Fibroblast of skin of right quadriceps (primary cell): ENCODE measurements around the gene ABHD8.

Experiments
- DNase-seq: peaks from one replicate; pipeline ENCODE4 v3.0.0-alpha.2; 2013

Gene ABHD8

DNA sequence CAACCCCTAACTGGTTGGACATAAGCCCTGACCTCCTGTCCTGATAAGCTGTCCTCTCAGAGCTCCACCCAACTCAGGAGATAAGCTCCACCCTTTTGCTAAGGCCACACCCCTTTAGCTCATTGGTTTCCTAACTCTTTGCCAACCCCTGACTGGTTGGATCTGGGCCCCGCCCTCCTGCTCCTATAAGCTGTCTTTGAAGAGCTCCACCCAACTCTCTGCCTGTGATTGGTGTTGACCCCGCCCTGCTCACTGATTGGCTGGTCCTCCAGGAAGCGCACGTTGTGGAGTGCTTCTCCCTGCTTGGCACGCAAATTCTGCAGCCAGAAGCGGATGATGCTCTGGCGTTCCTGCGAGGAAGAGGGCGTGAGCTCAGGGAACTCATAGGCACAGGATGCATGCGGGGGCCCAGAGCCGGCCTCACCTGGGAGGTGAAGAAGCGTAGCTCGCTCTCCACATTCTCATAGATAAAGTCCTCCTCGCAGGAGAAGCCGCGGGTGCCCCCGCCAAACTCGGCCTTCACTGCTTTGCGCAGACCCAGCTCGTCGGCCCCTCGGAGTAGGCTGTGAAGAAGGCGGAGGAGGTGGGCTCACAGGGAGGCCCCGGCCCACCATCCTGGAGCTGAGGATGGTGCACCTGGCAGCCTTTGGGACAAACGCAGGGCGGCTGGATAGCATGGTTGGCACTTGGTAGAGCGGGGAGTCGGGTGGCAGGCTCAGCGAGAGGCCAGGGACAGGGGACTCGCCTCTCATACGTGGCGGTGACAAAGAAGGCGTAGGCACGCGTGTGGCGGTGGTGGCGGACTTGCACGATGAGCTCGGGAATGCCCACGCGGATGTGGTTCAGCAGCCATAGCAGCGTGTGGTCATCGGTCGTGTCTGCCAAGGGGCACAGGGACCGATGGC, 29.7 kb upstream of the ABHD8 start:
- DNase-seq: peak; percentile 55

DNA sequence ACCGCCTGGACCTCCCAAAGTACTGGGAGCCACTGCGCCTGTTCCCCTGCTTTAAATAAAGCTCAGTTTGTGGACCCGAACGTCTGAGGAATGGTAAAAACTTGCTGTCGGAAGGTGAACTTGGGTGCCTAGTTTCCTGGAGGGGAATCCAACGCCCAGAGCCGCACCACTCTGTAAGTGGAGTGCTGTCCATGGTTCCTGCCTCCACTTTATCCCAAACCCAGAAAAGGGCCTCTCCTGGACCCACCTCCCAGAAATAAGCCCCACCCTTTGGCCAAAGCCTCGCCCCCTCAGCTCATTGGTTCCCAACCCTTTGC, 29.1 kb upstream of the ABHD8 start:
- DNase-seq: no peak

DNA sequence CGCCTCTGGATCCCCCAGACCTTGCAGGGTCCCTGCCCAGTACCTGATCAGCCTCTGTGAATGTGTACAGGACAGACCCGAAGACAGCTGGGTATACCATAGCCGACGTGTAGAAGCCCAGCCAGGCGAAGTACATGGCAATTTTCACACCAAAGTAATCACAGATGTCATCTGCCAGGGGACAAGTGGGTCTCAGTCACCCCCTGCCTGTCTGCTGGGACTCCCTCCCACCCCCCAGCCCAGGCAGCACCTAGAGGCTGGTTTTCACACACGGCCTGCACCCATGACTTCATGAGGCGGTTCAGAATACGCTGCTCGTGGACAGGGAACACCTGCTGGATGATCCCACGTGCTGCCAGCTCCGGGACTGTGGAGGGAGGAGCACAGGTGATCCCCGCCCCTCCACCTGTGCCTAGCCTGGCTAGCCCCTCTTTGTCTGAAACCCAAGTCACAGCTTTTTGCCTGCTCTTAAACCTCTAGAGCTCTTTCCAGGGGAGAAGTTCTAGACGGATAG, 27.9 kb upstream of the ABHD8 start:
- DNase-seq: no peak

DNA sequence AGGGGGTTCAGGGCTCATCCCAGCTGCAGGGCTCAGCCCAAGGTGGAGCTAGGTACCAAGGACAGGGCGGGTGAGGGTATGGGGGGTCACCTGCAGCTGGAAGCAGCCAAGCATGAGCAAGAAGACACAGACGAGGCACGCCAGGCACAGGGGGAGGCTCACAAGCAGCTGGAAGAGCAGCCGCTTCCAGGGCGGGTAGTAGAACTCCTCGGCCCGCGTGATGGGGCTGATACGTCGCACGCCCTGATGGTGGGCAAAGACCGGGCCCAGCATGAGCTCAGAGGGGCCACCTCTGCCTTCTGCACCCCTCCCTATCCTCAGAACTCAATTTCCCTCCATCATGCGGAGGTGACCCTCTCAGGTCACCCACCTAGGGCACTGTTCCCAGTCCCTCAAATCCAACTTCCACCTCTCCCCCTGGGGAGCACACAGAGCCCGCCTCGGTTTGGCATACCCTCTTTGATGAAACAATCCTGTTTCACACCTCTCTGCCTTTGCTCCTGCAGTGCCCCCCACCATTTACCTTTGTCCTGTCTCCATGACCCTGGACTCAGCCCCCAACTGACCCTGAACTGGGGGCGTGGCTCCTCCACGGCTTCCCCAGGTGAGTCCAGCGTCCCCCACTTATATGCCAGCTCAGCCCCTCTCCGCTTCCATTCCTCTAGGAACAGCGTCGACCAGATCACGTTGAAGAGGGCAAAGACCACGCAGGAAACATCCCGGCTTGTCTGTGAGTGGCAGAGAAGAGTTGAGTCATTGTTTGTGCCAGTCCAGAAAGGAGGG, 27.2 kb upstream of the ABHD8 start:
- no peak for DNase-seq

DNA sequence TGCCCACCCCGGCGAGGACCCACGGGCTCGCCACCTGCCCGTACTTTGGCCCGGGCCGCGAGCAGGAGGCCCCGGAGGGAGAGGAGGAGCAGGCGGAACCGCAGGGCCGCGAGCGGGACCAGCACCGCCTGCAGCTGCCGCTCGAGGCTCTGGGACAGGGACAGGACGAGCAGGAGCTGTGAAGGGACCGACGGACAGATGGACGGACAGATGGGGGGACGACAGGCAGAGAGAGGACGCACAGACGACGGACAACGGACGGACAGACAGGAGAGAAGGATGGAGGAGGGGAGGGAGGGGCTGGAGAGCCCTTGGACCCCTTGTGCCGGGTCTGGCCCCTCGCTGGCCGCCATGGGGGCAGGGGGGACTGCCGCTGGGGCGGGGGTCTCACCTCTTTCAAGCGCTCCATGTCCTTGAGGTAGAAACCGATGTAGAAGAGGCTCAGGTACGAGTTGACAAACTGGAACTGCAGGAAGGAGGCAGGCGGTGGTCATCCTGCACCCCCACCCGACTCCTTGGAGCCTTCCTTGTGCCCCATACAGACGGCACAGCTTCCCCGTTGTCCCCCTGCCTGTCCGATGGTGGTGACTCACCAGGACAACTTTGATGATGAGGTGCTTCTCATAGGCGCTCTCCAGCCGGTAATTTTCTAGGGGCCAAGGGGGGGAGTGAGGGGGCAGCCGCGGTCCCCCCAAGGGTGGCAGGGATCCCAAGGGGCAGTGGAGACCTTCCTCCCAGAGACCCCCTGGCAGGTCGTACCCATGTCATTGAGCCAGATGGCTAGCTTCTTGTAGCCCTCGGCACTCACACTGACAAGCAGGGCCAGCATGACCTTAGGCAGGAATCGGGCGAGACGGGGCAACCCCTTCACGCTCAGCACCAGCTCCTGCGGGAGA, 26.4 kb upstream of the ABHD8 start:
- no peak for DNase-seq

DNA sequence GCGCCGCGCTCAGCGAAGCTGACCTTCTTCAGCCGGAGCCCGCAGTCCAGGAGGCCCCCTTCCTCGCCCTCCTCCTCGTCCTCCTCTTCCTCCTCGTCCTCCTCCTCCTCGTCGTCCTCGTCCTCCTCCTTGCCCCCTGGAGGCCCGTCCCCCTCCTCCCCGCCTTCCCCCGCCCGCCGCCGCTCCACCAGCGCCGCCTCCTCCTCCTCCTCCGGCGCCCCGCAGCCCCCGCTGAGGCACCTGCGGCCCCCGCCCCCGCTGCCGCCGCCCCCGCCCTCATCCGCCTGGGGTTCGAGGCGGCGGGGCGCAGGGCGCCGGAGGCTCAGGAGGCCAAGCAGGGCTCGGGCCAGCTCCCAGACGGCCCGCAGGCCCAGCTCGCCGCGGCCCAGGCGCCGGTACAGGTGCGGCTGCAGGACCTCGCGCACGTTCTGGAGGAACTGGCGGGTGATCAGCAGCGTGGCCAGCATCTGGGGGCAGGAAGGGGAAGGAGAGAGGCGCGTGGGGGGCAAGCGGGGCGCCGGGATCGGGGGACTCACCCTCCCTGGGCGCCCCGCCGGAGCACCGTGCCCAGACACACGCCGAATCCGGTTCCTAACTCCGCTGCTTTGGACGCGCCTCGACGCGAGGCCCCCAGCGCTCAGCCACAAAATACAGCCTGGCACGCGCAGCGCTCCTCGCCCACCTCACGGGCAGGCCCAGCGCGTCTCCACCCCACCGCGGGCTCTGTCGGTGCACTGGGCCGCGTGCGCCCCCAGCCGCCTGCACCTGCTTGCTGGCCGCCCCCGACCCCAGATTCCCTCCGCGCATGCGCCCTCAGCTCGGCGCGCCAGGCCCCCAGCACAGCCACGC, 25.5 kb upstream of the ABHD8 start:
- no peak for DNase-seq

DNA sequence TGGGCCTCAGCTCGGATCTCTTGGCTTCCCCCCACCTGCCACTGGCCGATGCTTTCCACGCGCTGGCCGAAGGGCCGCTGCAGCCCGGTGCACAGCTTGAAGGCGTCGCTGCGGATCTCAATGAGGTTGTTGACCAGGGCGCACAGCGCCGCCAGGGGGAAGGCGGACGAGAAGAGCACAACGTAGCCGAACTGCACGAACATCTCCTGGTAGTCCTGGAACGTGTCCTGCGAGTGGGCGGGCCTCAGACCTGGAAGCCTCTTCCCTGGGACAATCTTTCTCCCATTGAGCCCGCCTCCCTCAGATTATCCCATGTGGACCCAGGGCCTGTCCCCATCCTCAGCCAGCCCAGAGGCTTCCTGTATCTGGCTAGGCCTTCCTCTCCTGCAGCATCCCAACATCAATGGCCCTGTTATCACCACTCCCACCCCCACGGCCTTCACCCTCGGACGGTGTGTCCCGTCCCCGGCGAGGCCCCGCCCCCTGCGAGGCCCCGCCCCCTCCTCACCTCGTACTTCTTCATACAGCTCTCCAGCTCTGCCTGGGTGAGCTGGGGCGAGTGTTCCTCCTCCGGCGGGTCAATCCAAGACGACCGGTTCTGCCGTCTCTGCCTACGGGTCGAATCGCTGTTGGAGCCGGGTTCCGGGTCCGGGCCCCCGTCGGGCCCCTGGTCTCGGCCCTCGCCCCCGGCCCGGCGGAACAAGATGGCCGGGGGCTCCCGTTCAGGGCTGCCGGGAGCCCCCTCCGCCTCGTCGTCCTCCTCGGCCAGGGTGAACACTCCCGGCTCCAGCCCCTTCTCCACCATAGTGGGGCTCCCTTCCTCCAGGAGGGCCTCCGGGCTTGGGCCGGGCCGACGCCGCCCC, 24.7 kb upstream of the ABHD8 start:
- no peak for DNase-seq

DNA sequence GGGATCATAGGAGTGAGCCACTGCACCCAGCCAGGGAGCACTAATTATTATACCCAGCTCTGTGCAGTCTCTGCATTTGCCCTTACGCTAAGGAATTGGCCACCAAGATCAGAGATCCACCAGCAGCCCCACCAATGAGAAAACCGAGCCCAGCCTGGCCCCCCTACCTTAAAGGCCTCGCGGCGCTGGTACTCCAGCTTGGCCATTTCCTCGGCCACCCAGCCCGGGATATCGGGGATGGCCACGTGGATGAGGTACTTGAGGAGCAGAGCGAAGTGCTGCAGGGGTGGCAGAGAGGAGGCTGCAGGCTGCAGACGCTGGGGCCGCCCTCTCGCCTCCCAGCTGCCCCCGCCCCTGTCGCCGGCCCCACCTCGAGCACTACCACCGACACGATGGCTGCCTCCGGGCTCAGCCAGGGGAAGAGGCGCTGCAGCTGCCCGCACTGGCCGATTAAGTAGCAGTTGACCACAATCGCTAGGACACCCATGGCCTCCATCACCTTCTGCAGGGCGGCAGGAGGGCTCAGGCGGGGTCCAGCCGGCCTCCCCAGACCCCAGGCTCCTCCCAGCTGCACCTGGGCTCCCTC, 23.9 kb upstream of the ABHD8 start:
- DNase-seq: no peak

DNA sequence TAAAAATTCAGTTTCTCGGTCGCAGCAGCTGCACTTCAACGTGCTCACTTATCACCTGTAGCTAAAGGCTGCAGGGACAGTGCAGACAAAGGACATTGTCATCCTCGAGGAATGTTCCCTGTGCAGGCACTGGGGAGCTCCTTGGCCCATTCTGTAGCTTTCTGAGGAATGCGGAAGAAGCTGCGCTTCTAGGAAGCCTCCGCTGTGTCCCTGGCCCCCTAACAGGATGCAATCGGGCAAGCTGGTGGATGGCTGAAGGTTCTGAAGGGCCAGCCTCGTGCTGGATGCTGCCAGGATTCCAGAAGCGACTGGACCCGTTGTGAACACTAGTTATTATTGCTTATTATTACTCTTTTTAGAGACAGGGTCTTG, 23.4 kb upstream of the ABHD8 start:
- DNase-seq: no peak

DNA sequence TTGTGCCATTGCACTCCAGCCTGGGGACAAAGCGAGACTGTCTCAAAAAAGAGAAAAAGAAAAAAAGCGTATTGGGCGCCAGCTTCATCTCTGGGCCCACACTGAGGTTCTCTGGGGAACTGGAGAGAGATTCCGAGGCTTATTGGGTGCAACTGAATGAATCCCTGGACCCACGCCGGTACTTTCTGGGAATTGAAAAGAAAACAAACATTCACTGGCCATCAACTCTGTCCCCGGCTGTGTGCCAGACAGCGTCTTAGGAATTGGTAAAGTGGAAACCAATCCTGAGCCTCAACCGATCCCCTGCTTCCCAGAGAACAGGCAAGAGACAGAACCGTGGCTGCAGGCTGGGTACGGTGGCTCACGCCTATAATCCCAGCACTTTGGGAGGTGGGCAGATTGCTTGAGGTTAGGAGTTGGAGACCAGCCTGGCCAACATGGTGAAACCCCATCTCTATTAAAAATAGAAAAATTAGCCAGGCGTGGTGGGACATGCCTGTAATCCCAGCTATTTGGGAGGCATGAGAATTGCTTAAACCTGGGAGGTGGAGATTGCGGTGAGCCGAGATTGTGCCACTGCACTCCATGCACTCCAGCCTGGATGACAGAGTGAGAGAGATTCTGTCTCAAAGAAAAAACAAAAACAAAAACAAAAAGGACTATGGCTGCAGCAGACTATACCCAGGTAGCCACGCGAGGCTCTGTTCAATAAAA, 22.8 kb upstream of the ABHD8 start:
- DNase-seq: no peak

DNA sequence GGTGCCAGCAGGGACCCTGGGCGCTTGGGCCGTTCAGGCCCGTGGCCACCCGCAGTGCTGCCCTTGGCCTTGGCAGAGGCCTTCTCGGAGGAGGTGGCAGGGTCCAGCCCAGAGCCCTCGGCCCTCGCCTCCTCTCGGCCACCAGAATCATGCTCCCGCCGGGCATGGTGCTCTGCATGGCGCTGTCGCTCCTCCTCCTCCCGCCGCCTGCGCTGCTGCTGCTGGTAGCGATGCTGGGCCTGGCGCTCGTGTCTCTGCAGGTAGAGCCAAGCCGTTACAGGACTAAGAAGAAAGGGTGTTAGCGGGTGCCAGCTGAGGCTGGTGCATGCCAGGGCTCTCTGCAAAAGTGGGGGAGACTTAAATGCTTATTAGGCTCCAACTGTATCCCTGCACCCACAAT, 21.9 kb upstream of the ABHD8 start:
- DNase-seq: no peak

DNA sequence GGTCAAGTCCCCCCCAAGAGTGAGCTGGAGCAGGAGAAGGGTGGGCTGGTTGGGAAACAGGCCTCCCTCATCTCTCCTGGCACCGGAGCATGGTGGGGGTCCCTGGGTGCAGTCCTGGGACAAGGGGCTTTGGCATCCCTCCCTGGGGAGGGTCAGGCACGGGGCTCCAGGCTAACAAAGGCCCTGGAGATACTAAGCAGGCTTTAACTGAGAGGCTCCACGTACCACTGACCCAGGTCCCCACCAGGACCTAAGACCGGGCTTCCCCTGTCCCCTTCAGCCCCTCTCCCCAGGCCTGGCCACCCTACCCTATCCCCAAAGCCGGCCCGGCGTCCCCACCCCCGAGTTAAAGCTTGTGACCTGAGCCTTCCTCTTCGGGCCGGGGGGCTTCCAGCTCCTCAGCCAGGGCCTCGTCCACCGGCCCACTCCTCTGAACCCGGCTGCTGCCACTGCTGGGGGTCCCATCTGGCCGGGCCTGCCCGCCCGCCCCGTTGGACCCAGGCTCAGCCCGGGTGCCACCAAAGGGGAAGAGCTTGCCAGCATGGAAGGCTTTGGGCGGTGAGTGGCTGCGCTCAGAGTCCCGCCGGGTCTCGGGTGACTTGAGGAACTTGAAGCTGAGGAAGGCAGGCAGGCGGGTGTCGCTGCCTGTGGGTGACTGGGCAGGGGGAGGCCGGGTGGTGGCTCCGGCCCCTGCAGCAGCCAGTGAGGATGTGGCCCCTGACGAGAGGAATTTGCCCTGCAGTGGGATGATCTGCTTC, 21.3 kb upstream of the ABHD8 start:
- no peak for DNase-seq

DNA sequence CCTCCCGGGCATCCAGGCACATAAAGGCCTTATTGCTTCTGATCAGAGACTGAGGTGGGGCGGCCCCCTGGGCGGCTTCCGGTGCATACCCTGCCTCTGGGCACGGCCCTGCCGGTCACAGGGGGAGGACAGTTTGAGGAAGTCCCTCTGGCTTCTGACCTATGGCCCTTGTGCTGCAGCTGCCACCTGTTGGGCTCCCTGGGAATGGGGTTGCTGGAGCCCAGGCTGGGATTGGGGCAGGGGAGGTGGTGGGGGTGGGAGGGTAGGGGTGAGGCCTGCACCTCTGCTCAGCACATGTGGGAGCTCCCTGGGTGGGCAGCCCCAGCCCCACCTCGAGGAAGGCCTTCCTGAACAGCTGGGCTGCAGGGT, 20.7 kb upstream of the ABHD8 start:
- no peak for DNase-seq

DNA sequence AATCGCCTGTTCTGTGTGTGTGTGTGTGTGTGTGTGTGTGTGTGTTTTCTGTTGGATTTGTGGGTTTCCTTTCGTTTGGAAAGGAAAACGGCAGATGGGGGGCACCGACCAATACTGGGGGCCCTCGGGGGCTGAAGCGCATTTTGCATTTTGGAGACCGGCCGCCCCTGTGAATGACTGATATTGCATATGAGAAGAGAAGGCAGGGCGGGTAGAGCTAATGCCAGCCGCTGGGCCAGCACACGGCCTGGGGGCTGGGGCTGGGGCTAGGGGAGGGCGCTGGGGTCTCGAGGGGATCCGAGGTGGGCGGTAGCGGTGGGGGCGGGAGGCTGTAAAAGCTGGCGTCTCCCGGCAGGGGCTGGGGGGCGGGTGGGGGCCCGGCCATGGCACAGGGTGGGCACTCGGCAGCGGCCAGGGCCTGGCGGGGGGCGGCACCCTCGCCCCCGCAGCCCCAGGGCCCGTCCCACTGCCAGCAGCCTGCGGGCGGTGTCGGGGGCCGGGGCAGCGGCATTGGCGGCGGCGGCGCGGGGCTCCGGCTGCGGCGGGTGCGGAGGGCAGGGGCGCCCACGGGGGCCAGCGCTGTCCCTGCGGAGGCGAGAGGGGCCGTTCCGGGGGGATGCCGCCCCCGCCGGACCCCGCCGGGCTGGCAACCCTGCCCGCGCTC, 20.2 kb upstream of the ABHD8 start:
- DNase-seq: no peak

DNA sequence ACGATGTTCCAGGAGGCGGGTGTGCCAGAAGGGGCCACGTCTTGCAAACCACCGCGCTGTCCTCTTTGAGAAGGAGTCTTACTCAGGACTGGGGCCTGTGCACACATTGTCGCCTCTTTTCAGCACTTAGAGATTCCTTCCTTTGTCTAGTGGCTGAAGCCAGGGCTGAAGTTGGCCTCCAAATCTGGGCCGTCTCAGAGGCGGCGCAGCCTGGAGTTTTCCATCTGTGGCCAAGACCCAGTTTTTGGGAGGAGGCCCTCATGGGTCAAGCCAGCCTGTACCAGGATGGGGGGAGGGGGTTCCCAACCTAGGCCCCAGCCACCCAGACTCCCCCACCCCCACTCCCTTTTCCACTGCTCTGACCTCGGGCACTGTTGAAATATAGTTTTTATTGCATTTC, 19.6 kb upstream of the ABHD8 start:
- DNase-seq: no peak

DNA sequence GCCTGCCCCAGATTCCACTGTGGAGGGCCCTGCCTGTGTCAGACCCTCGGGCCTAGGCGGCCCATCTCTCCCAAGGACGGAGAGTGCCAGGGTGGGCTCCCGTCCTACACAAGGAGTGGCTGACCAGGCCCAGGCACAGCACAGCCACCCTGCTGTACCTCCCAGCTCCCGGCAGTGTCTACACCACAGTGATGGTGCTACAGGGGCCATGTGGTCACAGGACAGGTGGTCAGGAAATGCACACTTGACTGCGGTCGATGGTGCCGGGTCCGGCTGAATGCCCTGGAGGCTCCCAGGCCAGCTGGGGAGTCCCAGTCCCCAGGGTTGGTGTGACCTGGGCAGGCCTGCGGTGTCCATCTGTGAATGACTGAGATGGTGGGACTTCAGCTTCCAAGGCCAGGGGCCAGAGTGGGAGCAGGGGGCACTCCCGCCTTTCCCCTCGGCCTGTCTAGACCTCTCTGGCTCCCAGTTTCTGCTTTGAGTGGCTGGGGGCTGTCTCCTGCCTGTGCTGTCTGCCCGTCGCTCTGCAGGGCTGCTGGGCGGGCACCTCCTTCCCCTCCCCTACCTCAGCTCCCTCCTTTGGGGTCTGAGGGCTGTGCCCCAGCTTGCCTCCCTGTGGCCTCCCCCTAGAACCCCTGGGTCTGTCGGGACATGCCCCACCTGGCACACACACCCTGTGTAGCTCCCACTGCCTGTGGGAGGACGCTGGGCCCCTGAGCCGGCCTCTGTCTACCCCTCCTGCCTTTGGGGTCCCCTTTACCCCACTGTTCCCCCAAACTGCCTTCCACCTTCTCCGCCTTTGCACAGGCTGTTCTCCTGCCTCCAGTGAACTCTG, 18.6 kb upstream of the ABHD8 start:
- DNase-seq: no peak

DNA sequence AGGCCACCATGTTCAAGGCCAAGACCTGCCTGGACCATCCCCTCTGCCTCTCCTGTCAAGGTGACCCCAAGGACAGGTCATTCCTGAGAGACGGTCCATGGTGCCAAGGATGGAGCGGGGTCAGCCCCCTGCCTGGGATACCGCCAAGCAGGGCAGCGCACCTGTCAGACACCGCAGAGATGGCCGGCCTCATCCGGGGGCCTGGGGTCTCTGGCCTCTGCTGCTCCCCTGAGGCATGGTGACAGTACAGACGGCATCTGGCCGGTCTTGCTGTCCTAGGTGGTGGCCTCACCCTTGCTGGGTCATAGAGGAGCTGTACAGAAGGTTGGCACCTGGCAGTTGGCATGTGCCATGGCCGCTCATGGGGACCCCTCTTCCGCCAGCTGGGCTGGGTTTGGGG, 17.2 kb upstream of the ABHD8 start:
- DNase-seq: no peak
